Measurements from ENCODE around the gene IL6.

DNA sequence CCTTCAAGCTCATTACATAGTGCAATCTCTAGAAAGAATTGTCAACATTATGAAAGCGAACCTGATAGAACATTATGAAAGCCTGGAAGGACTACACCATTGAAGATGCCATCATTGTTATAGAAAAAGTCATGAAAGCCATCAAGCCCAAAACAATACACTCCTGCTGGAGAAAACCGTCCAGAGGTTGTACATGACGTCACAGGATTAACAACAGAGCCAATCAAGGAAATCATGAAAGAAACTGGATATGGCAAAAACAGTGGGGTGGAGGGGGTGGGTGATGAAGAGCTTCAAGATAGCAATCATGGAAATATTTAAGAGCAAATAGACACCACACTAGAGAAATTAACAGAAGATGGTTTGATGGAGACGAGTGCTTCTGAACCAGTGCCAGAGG is 50.0 kb downstream of the IL6 start:
- TF ChIP-seq CTCF (IDR thresholded peaks at IDR 0.05) (no peak), POLR2A (IDR thresholded peaks at IDR 0.05) (no peak)

All from body of pancreas (tissue), 4 donors.